H9 (cell line): Measurements from ENCODE around the gene SCEL. TPM values are rescaled to one million over a fixed set of nuclear protein-coding genes. Genes with fewer than 3 reads are reported as not detected.

Experiments
- DNase-seq: peaks from one replicate; pipeline ENCODE4 v3.0.0-alpha.2; 2017
- H2AFZ ChIP-seq: one replicate; pipeline ENCODE4 v1.6.1; 2013; ENCODE audit warnings: mild to moderate bottlenecking, low read length, control low read depth, moderate library complexity
- H2AK5ac ChIP-seq: 2 replicates; pipeline ENCODE4 v1.6.1; 2013; ENCODE audit warnings: low read length, control low read depth, mixed read lengths; ENCODE audit not compliant: insufficient read length
- H2BK120ac ChIP-seq: one replicate; pipeline ENCODE4 v1.6.1; 2013; ENCODE audit warnings: low read depth, mild to moderate bottlenecking, low read length, control low read depth, inconsistent platforms; ENCODE audit not compliant: poor library complexity, severe bottlenecking
- H2BK12ac ChIP-seq: 2 replicates; pipeline ENCODE4 v1.6.1; 2013; ENCODE audit warnings: low read length, control low read depth, mixed read lengths, low read depth; ENCODE audit not compliant: insufficient read length
- H2BK15ac ChIP-seq: 2 replicates; pipeline ENCODE4 v1.6.1; 2013; ENCODE audit warnings: low read depth, low read length, control low read depth
- H2BK20ac ChIP-seq: one replicate; pipeline ENCODE4 v1.6.1; 2013; ENCODE audit warnings: low read depth, mild to moderate bottlenecking, low read length, control low read depth, inconsistent platforms; ENCODE audit not compliant: poor library complexity, severe bottlenecking
- H2BK5ac ChIP-seq: 2 replicates; pipeline ENCODE4 v1.6.1; 2013; ENCODE audit warnings: low read length, control low read depth, mixed read lengths; ENCODE audit not compliant: insufficient read length
- H3K14ac ChIP-seq: 2 replicates; pipeline ENCODE4 v1.6.1; 2013; ENCODE audit warnings: low read length, control low read depth; ENCODE audit not compliant: insufficient read depth
- H3K18ac ChIP-seq: 2 replicates; pipeline ENCODE4 v1.6.1; 2013; ENCODE audit warnings: low read depth, mild to moderate bottlenecking, mixed read lengths, low read length, control low read depth; ENCODE audit not compliant: insufficient read length
- H3K23ac ChIP-seq: 2 replicates; pipeline ENCODE4 v1.6.1; 2013; ENCODE audit warnings: low read length, control low read depth, mixed read lengths, low read depth; ENCODE audit not compliant: insufficient read length
- H3K23me2 ChIP-seq: 2 replicates; pipeline ENCODE4 v1.6.1; 2013; ENCODE audit warnings: low read depth, mild to moderate bottlenecking, mixed read lengths, low read length, control low read depth; ENCODE audit not compliant: insufficient read length, poor library complexity, severe bottlenecking
- H3K27ac ChIP-seq: 2 replicates; pipeline ENCODE4 v1.5.1; 2013; ENCODE audit warnings: low read length, control low read depth, mixed read lengths, low read depth; ENCODE audit not compliant: insufficient read length
- H3K27me3 ChIP-seq: 2 replicates; pipeline ENCODE4 v1.6.1; 2013; ENCODE audit warnings: low read length, control low read depth, inconsistent platforms; ENCODE audit not compliant: insufficient read depth
- H3K4ac ChIP-seq: 2 replicates; pipeline ENCODE4 v1.6.1; 2013; ENCODE audit warnings: low read depth, mild to moderate bottlenecking, control low read depth, inconsistent platforms, low read length, moderate library complexity
- H3K4me1 ChIP-seq: 2 replicates; pipeline ENCODE4 v1.6.1; 2013; ENCODE audit warnings: low read length, control low read depth, inconsistent platforms; ENCODE audit not compliant: insufficient read depth
- H3K4me2 ChIP-seq: 2 replicates; pipeline ENCODE4 v1.6.1; 2013; ENCODE audit warnings: low read length, control low read depth, mixed read lengths; ENCODE audit not compliant: insufficient read length, insufficient read depth
- H3K56ac ChIP-seq: 2 replicates; pipeline ENCODE4 v1.6.1; 2013; ENCODE audit warnings: low read depth, mild to moderate bottlenecking, mixed read lengths, low read length, control low read depth; ENCODE audit not compliant: insufficient read length
- H3K79me1 ChIP-seq: 2 replicates; pipeline ENCODE4 v1.6.1; 2013; ENCODE audit warnings: low read depth, mild to moderate bottlenecking, moderate library complexity, low read length, control low read depth, inconsistent platforms; ENCODE audit not compliant: insufficient read depth, poor library complexity, severe bottlenecking
- H3K79me2 ChIP-seq: 2 replicates; pipeline ENCODE4 v1.6.1; 2013; ENCODE audit warnings: low read length, control low read depth, inconsistent platforms; ENCODE audit not compliant: insufficient read depth
- H3K9ac ChIP-seq: 2 replicates; pipeline ENCODE4 v1.6.1; 2013; ENCODE audit warnings: low read length, control low read depth, mixed read lengths; ENCODE audit not compliant: insufficient read length; ENCODE audit errors: extremely low read depth
- H3K9me3 ChIP-seq: one replicate; pipeline ENCODE4 v1.6.1; 2013; ENCODE audit warnings: low read depth, low read length, inconsistent platforms; ENCODE audit not compliant: control insufficient read depth
- H3T11ph ChIP-seq: one replicate; pipeline ENCODE4 v1.6.1; 2013; ENCODE audit warnings: mild to moderate bottlenecking, low read length, control low read depth, inconsistent platforms
- H4K20me1 ChIP-seq: one replicate; pipeline ENCODE4 v1.6.1; 2013; ENCODE audit not compliant: control insufficient read depth, insufficient read length, insufficient read depth
- H4K5ac ChIP-seq: 2 replicates; pipeline ENCODE4 v1.6.1; 2013; ENCODE audit warnings: low read depth, mild to moderate bottlenecking, mixed read lengths, low read length, control low read depth; ENCODE audit not compliant: insufficient read length
- H4K8ac ChIP-seq: replicated peaks from 2 replicates; pipeline ENCODE4 v1.6.1; 2013; ENCODE audit warnings: low read length, control low read depth, mixed read lengths, low read depth; ENCODE audit not compliant: insufficient read length
- H4K91ac ChIP-seq: 2 replicates; pipeline ENCODE4 v1.6.1; 2013; ENCODE audit warnings: low read depth, mild to moderate bottlenecking, moderate library complexity, mixed read lengths, low read length, control low read depth; ENCODE audit not compliant: insufficient read length
- H3K27ac Mint-ChIP-seq, 3 experiments: 2 replicates in 2 of 3; 3 replicates in 1 of 3; pipeline ENCODE4 v1.8.0; 2020 to 2021; ENCODE audit warnings: mixed read lengths in 3 of 3, mild to moderate bottlenecking in 1 of 3, moderate library complexity in 1 of 3
- H3K27me3 Mint-ChIP-seq: 2 replicates; pipeline ENCODE4 v1.8.0; 2021; ENCODE audit warnings: low read depth, mild to moderate bottlenecking, moderate library complexity, mixed read lengths
- H3K36me3 Mint-ChIP-seq, 3 experiments: 2 replicates in 2 of 3; 3 replicates in 1 of 3; pipeline ENCODE4 v1.8.0; 2020 to 2021; ENCODE audit warnings: low read depth in 3 of 3, mixed read lengths in 3 of 3; ENCODE audit not compliant: insufficient read depth in 1 of 3
- H3K4me1 Mint-ChIP-seq, 2 experiments: 2 replicates each; pipeline ENCODE4 v1.8.0; 2020; ENCODE audit warnings: mixed read lengths in 2 of 2
- H3K4me3 Mint-ChIP-seq, 2 experiments: 2 replicates in 1 of 2; 3 replicates in 1 of 2; pipeline ENCODE4 v1.8.0; 2020 to 2021; ENCODE audit warnings: mild to moderate bottlenecking in 2 of 2, mixed read lengths in 2 of 2, moderate library complexity in 1 of 2
- H3K9me3 Mint-ChIP-seq, 2 experiments: 2 replicates in 1 of 2; 3 replicates in 1 of 2; pipeline ENCODE4 v1.8.0; 2020; ENCODE audit warnings: mild to moderate bottlenecking in 2 of 2, mixed read lengths in 2 of 2, moderate library complexity in 1 of 2
- WGBS: extraction: QIAGEN DNeasy Blood & Tissue Kit; methylation state at CpG from one replicate; pipeline ENCODE4 v1.1.7; 2013; ENCODE audit warnings: missing lambda C conversion rate, low lambda C conversion rate, mixed read lengths; ENCODE audit not compliant: insufficient read length; ENCODE audit errors: extremely low coverage; 5-methylcytosine and 5-hydroxymethylcytosine counted together
- total RNA-seq: library from RNA; stranded (reverse); gene quantifications from 2 replicates; pipeline ENCODE4 v1.2.1, GENCODE V29; 2021
- TF ChIP-seq, protein P1 (sequence below): fragments of 200-600 bp; sonication (generic); conservative IDR thresholded peaks from 3 replicates; pipeline ENCODE4 v1.8.0; 2021; ENCODE audit warnings: antibody characterized with exemption, mild to moderate bottlenecking

SCEL gene
- total RNA-seq, 1 experiment from 2014 or later, result not detected

DNA sequence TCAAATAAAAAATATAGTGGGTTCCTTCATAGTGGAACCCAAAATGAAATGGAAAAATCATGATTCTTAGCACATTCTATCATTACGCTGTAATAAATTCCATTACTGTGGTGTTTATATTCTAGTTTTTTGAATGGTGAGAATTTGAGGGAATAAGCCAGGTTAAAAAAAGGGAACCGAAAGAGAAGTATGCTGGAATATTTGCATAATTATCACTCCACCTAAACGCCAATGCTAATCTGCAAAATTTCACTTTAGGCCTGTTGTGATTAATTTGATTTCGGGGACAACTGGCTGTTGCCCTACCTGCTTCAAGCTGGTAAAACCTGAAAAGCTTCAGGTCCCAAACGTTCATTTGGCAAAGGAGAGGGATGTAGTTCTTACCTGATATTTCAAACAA lies 32.1 kb upstream of the SCEL start:
- Histone ChIP-seq H2AFZ (no peak overlapping the region), H3K27me3 (no peaks in the 10 kb centered on the region)
- WGBS, result no CpG with 5 or more reads among the region's 5 CpGs

More for the DNA sequence above, 32.1 kb upstream of the SCEL start:
- Histone ChIP-seq H2BK20ac (no peak overlapping the region), H3K56ac (no peak overlapping the region), H2BK12ac (no peak overlapping the region), H3K14ac (no peak overlapping the region), H3K4ac (no peak overlapping the region), H4K5ac (no peak overlapping the region), H2BK5ac (no peak overlapping the region), H3T11ph (no peak overlapping the region), H4K91ac (no peak overlapping the region), H3K79me1 (no peaks in the 10 kb centered on the region), H2BK15ac (no peak overlapping the region), H2BK120ac (no peak overlapping the region), H3K9ac (no peak overlapping the region), H3K4me2 (no peak overlapping the region), H3K9me3 (no peaks in the 10 kb centered on the region), H3K79me2 (no peaks in the 10 kb centered on the region), H3K18ac (no peak overlapping the region), H3K23me2 (no peaks in the 10 kb centered on the region), H3K23ac (no peak overlapping the region), H3K4me1 (no peaks in the 10 kb centered on the region), H4K8ac (no peak overlapping the region), H3K27ac (no peak overlapping the region), H2AK5ac (no peak overlapping the region), H4K20me1 (no peaks in the 10 kb centered on the region)
- no peak for DNase-seq
- Mint-ChIP-seq H3K4me1 (no peaks in the 10 kb centered on the region), H3K9me3 (no peaks in the 10 kb centered on the region), H3K27ac (no peak overlapping the region), H3K36me3 (no peaks in the 10 kb centered on the region), H3K4me3 (no peak overlapping the region), H3K27me3 (no peaks in the 10 kb centered on the region)
- TF ChIP-seq, protein P1, sequence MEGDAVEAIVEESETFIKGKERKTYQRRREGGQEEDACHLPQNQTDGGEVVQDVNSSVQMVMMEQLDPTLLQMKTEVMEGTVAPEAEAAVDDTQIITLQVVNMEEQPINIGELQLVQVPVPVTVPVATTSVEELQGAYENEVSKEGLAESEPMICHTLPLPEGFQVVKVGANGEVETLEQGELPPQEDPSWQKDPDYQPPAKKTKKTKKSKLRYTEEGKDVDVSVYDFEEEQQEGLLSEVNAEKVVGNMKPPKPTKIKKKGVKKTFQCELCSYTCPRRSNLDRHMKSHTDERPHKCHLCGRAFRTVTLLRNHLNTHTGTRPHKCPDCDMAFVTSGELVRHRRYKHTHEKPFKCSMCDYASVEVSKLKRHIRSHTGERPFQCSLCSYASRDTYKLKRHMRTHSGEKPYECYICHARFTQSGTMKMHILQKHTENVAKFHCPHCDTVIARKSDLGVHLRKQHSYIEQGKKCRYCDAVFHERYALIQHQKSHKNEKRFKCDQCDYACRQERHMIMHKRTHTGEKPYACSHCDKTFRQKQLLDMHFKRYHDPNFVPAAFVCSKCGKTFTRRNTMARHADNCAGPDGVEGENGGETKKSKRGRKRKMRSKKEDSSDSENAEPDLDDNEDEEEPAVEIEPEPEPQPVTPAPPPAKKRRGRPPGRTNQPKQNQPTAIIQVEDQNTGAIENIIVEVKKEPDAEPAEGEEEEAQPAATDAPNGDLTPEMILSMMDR, result no peak
